Measurements from ENCODE around the gene KRTAP9-6. TPM values are rescaled to one million over a fixed set of nuclear protein-coding genes. Genes with fewer than 3 reads are reported as not detected.

KRTAP9-6 gene
- total RNA-seq, 1 experiment from 2014 or later, result not detected

- Histone ChIP-seq H3K4me3 (ENCODE audit: low read length) (no peak overlapping the region), H3K36me3 (ENCODE audit: low read depth, low read length) (no peaks in the 10 kb centered on the region), H3K27ac (ENCODE audit: low read length) (no peak overlapping the region), H3K9ac (ENCODE audit: low read length) (no peak overlapping the region), H3K9me2 (replicated peaks; ENCODE audit: low read length) (no peaks in the 10 kb centered on the region), H3K4me2 (ENCODE audit: low read length) (no peak overlapping the region), H3F3A (ENCODE audit: low read length, unreplicated experiment) (no peaks in the 10 kb centered on the region), H4K20me1 (ENCODE audit: low read length) (no peaks in the 10 kb centered on the region), H3K4me1 (ENCODE audit: insufficient read depth, low read length) (no peaks in the 10 kb centered on the region), H3K79me2 (ENCODE audit: low read length) (no peaks in the 10 kb centered on the region), H3K27me3 (ENCODE audit: low read length) (no peaks in the 10 kb centered on the region), H3K9me3 (ENCODE audit: low read length) (no peaks in the 10 kb centered on the region), H2AFZ (ENCODE audit: low read length) (no peak overlapping the region)
- intact Hi-C loops (cut with micrococcal nuclease), result no loop called here
- DNase-seq (no peak), ATAC-seq (no peak)
- no TSS peak for BruUV-seq (replicated peaks)
- POLR2A ChIA-PET (ENCODE audit: unreplicated experiment), result no interaction called here
- CTCF ChIA-PET, result no interaction called here
- TF ChIP-seq EZH2 (IDR thresholded peaks at IDR 0.05; ENCODE audit: low read length, unreplicated experiment), result no peak
- no peak for TF ChIP-seq CTCF (conservative IDR thresholded peaks at IDR 0.05; ENCODE audit: low read depth, low read length)
- no peak for TF ChIP-seq EZH2phosphoT487 (IDR thresholded peaks at IDR 0.05; ENCODE audit: borderline replicate concordance, low read length)
Measured at GRCh38 chr17:41284043-41284442, 18.9 kb downstream of the KRTAP9-6 start.

GRCh38 chr17:41284546-41284945, 19.4 kb downstream of the KRTAP9-6 start:
- intact Hi-C loops (cut with micrococcal nuclease), result no loop called here
- ChIA-PET POLR2A (ENCODE audit: unreplicated experiment) (no interaction called here), CTCF (no interaction called here)
- Histone ChIP-seq H3K9me3 (ENCODE audit: low read length) (no peaks in the 10 kb centered on the region), H3K4me1 (ENCODE audit: insufficient read depth, low read length) (no peaks in the 10 kb centered on the region), H3K4me3 (ENCODE audit: low read length) (no peak overlapping the region), H4K20me1 (ENCODE audit: low read length) (no peaks in the 10 kb centered on the region), H3K79me2 (ENCODE audit: low read length) (no peaks in the 10 kb centered on the region), H3K9me2 (replicated peaks; ENCODE audit: low read length) (no peaks in the 10 kb centered on the region), H2AFZ (ENCODE audit: low read length) (no peak overlapping the region), H3K36me3 (ENCODE audit: low read depth, low read length) (no peaks in the 10 kb centered on the region), H3K27me3 (ENCODE audit: low read length) (no peaks in the 10 kb centered on the region), H3K27ac (ENCODE audit: low read length) (no peak overlapping the region), H3K9ac (ENCODE audit: low read length) (no peak overlapping the region), H3K4me2 (ENCODE audit: low read length) (no peak overlapping the region), H3F3A (ENCODE audit: low read length, unreplicated experiment) (no peaks in the 10 kb centered on the region)
- BruUV-seq (replicated peaks), result no TSS peak
- ATAC-seq (no peak), DNase-seq (peak; percentile 6)
- TF ChIP-seq EZH2 (IDR thresholded peaks at IDR 0.05; ENCODE audit: low read length, unreplicated experiment) (no peak), EZH2phosphoT487 (IDR thresholded peaks at IDR 0.05; ENCODE audit: borderline replicate concordance, low read length) (no peak)

GRCh38 chr17:41287050-41287449, 21.9 kb downstream of the KRTAP9-6 start:
- no peak overlapping the region for H3K9ac ChIP-seq (ENCODE audit: low read length)
- ChIA-PET POLR2A (ENCODE audit: unreplicated experiment) (no interaction called here), CTCF (no interaction called here)
- H3K27me3 ChIP-seq (ENCODE audit: low read length), result no peaks in the 10 kb centered on the region
- no peak overlapping the region for H3K27ac ChIP-seq (ENCODE audit: low read length)
- no peak overlapping the region for H2AFZ ChIP-seq (ENCODE audit: low read length)
- no peak for DNase-seq
- no peaks in the 10 kb centered on the region for H3K36me3 ChIP-seq (ENCODE audit: low read depth, low read length)
- intact Hi-C loops (cut with micrococcal nuclease), result no loop called here
- no peak overlapping the region for H3K4me2 ChIP-seq (ENCODE audit: low read length)
- H3K79me2 ChIP-seq (ENCODE audit: low read length), result no peaks in the 10 kb centered on the region
- no TSS peak for BruUV-seq (replicated peaks)
- H3K9me2 ChIP-seq (replicated peaks; ENCODE audit: low read length), result no peaks in the 10 kb centered on the region
- no peak for TF ChIP-seq EZH2phosphoT487 (IDR thresholded peaks at IDR 0.05; ENCODE audit: borderline replicate concordance, low read length)
- no peak for TF ChIP-seq CTCF (conservative IDR thresholded peaks at IDR 0.05; ENCODE audit: low read depth, low read length)
- no peak for TF ChIP-seq EZH2 (IDR thresholded peaks at IDR 0.05; ENCODE audit: low read length, unreplicated experiment)
- H3K9me3 ChIP-seq (ENCODE audit: low read length), result no peaks in the 10 kb centered on the region
- no peaks in the 10 kb centered on the region for H4K20me1 ChIP-seq (ENCODE audit: low read length)
- ATAC-seq, result no peak
- H3F3A ChIP-seq (ENCODE audit: low read length, unreplicated experiment), result no peaks in the 10 kb centered on the region
- no peaks in the 10 kb centered on the region for H3K4me1 ChIP-seq (ENCODE audit: insufficient read depth, low read length)
- H3K4me3 ChIP-seq (ENCODE audit: low read length), result no peak overlapping the region
